Cardiac fibroblast (primary cell): ENCODE measurements around the gene CDK5R1.
A peak's percentile ranks its signal among the peaks of the same experiment; 100 is the strongest.

Source experiments
- DNase-seq, 2 donors: peaks; one replicate each; pipeline versions ENCODE4 v3.0.0 to v3.0.0-alpha.2; 2010; ENCODE audit warnings: low read depth in 2 of 2
- H3K4me3 ChIP-seq, 2 donors: replicated peaks in 1 of 2; 1 replicate in 1 of 2; 2 replicates in 1 of 2; pipeline ENCODE4 v1.5.1; 2011; ENCODE audit warnings: low read depth in 2 of 2, low read length in 2 of 2, mild to moderate bottlenecking in 2 of 2, moderate library complexity in 1 of 2
- CTCF ChIP-seq: IDR thresholded peaks from one replicate; pipeline ENCODE4 v1.5.1; 2011; ENCODE audit warnings: low read depth, mild to moderate bottlenecking, low read length, inconsistent platforms

CDK5R1 gene

GRCh38 chr17:32502710-32503109, 15.9 kb downstream of the CDK5R1 start:
- no peak for DNase-seq
- no peak overlapping the region for H3K4me3 ChIP-seq
- TF ChIP-seq CTCF, result no peak

- H3K4me3 ChIP-seq, result no peak overlapping the region
- TF ChIP-seq CTCF, result no peak
- peak in 1 of 2 donors; percentile 27 for DNase-seq
Measured at GRCh38 chr17:32503251-32504165, 16.7 kb downstream of the CDK5R1 start.

GRCh38 chr17:32504166-32504990, 17.6 kb downstream of the CDK5R1 start:
- no peak overlapping the region for H3K4me3 ChIP-seq
- DNase-seq, result peak in 1 of 2 donors; percentile 36
- no peak for TF ChIP-seq CTCF

GRCh38 chr17:32508926-32509325, 22.1 kb downstream of the CDK5R1 start:
- TF ChIP-seq CTCF, result no peak
- no peak for DNase-seq
- H3K4me3 ChIP-seq, result no peak overlapping the region

- DNase-seq, result no peak
- no peak overlapping the region for H3K4me3 ChIP-seq
- no peak for TF ChIP-seq CTCF
Measured at GRCh38 chr17:32510466-32510865, 23.7 kb downstream of the CDK5R1 start.

- no peak for TF ChIP-seq CTCF
- no peak for DNase-seq
- no peak overlapping the region for H3K4me3 ChIP-seq
Measured at GRCh38 chr17:32512328-32512727, 25.5 kb downstream of the CDK5R1 start.
